SJSA1 (cell line): ENCODE data around the gene OGFRL1. TPM values are rescaled to one million over a fixed set of nuclear protein-coding genes. Genes with fewer than 3 reads are reported as not detected.

ENCODE experiments used
- DNase-seq, 2 experiments: peaks; one replicate each; pipeline ENCODE4 v3.0.0-alpha.2; 2015 to 2020; ENCODE audit warnings: low spot score in 2 of 2, low read depth in 1 of 2
- H3K27ac ChIP-seq: fragments of 250-450 bp; sonication (Bioruptor Pico); 2 replicates; pipeline ENCODE4 v1.5.1; 2020; ENCODE audit warnings: mild to moderate bottlenecking, moderate library complexity
- H3K27me3 ChIP-seq: fragments of 250-450 bp; sonication (Bioruptor Pico); replicated peaks from 2 replicates; pipeline ENCODE4 v1.5.1; 2020; ENCODE audit warnings: mild to moderate bottlenecking, moderate library complexity
- H3K36me3 ChIP-seq: fragments of 250-450 bp; sonication (Bioruptor Pico); 2 replicates; pipeline ENCODE4 v1.5.1; 2020; ENCODE audit warnings: mild to moderate bottlenecking
- H3K4me1 ChIP-seq: fragments of 250-450 bp; sonication (Bioruptor Pico); replicated peaks from 2 replicates; pipeline ENCODE4 v1.6.1; 2021; ENCODE audit warnings: mild to moderate bottlenecking
- H3K4me3 ChIP-seq: fragments of 250-450 bp; sonication (Bioruptor Pico); 2 replicates; pipeline ENCODE4 v1.5.1; 2020; ENCODE audit warnings: mild to moderate bottlenecking
- H3K9me3 ChIP-seq: fragments of 250-450 bp; sonication (Bioruptor Pico); replicated peaks from 2 replicates; pipeline ENCODE4 v1.5.1; 2020; ENCODE audit warnings: mild to moderate bottlenecking
- total RNA-seq: library from RNA; depleted of rRNA; stranded (reverse); fragments of >200 nt; shearing (Covaris generic); gene quantifications from 2 replicates; pipeline ENCODE4 v1.2.3, GENCODE V29; 2014

OGFRL1 gene
- total RNA-seq, 1 experiment from 2014 or later, result 32.1 TPM

DNA sequence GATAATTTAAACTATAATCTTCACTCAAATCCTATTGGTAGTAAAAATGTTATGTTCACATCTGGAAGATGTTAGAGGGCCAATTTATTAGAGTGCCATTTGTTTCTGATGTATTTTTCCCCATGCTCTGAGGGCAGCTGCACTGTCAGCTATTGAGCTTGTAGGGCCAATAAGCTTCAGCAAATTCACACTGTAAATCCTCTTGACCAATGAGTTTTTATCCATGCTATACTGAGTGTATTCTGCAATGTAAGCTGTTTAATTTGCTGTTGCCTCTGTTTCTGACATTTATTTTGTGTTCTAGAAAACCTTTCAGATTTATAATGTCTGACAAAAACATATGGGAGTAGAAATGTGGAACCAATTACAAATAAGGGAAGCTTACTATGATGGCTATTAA, 62.6 kb downstream of the OGFRL1 start:
- no peaks in the 10 kb centered on the region for H3K36me3 ChIP-seq
- DNase-seq, result no peak
- H3K9me3 ChIP-seq, result no peaks in the 10 kb centered on the region
- H3K27me3 ChIP-seq, result no peaks in the 10 kb centered on the region; the same call in 1 of the 2 replicates
- no peak overlapping the region for H3K4me3 ChIP-seq
- H3K27ac ChIP-seq, result no peak overlapping the region
- 0 out of 2 replicates have a peak, but pooled peaks cover 5% of the 10 kb centered on the region for H3K4me1 ChIP-seq
